ENCODE results near the gene OBSL1. TPM values are rescaled to one million over a fixed set of nuclear protein-coding genes. Genes with fewer than 3 reads are reported as not detected.

Gene OBSL1
- total RNA-seq, 2 donors from 2014 or later = 119 to 185 TPM

DNA sequence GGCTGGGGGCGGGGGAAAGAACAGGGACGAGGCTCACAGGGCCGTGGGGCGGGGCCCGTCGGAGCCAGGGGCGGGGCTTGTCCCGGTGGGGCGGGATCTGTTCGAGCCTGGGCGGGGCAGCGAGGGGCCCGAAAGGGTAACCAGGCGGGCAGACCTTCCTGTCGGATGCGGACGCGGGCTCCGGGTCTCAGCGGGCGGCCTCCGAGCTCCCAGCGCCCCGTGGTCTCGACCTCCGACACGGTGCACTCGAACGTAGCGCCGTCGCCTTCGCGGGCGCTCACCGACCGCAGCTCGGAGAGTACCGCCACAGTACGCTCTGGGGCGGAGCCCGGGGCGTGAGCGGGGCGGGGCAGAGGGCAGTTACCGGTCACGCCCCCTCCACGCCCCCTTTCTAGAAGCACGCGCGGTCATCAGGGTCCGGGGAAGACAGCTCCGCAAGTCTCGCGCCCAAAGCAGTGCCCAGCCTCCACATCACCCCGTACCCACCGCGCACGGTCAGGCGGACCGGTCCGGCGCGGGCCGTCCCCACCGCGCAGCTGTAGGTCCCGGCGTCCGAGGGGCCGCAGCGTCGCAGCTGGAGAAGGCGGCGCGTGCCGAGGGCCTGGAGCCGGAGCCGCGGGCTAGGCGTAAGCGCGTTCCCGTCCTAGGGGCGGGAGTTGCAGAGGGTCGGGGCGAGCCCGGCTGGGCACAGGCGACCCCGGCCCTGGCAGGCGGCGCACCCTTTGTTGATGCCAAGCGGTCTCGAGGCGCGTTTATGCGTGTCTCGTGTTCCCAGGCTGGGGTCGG lies 18.8 kb downstream of the OBSL1 start:
- H3K36me3 ChIP-seq (replicated peaks in 1 of 2; ENCODE audit: insufficient read depth in 1 of 2, low read depth in 2 of 2) = no peaks in the 10 kb centered on the region
- 1% methylated on average over 15 to 95 of the region's 99 CpGs for WGBS, 2 donors
- no peaks in the 10 kb centered on the region for H3K27me3 ChIP-seq
- DNase-seq (peak; percentile 88 to 94 (median 90)), ATAC-seq (peak; percentile 95)
- H3K9me3 ChIP-seq = no peaks in the 10 kb centered on the region
- TF ChIP-seq, protein P1, sequence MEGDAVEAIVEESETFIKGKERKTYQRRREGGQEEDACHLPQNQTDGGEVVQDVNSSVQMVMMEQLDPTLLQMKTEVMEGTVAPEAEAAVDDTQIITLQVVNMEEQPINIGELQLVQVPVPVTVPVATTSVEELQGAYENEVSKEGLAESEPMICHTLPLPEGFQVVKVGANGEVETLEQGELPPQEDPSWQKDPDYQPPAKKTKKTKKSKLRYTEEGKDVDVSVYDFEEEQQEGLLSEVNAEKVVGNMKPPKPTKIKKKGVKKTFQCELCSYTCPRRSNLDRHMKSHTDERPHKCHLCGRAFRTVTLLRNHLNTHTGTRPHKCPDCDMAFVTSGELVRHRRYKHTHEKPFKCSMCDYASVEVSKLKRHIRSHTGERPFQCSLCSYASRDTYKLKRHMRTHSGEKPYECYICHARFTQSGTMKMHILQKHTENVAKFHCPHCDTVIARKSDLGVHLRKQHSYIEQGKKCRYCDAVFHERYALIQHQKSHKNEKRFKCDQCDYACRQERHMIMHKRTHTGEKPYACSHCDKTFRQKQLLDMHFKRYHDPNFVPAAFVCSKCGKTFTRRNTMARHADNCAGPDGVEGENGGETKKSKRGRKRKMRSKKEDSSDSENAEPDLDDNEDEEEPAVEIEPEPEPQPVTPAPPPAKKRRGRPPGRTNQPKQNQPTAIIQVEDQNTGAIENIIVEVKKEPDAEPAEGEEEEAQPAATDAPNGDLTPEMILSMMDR (IDR thresholded peaks at IDR 0.05) = no peak
- peak in 1 of 3 donors; percentile 48 for TF ChIP-seq POLR2A (IDR thresholded peaks at IDR 0.05)
- H3K27ac ChIP-seq = peak overlapping the region in 3 of 4 donors; percentile 6 to 77 (median 52)
- H3K4me1 ChIP-seq = peaks cover 18% of the 10 kb centered on the region
- intact Hi-C loops (cut with DNase I) = no loop called here
- H3K4me3 ChIP-seq = peak overlapping the region; percentile 30 to 44

DNA sequence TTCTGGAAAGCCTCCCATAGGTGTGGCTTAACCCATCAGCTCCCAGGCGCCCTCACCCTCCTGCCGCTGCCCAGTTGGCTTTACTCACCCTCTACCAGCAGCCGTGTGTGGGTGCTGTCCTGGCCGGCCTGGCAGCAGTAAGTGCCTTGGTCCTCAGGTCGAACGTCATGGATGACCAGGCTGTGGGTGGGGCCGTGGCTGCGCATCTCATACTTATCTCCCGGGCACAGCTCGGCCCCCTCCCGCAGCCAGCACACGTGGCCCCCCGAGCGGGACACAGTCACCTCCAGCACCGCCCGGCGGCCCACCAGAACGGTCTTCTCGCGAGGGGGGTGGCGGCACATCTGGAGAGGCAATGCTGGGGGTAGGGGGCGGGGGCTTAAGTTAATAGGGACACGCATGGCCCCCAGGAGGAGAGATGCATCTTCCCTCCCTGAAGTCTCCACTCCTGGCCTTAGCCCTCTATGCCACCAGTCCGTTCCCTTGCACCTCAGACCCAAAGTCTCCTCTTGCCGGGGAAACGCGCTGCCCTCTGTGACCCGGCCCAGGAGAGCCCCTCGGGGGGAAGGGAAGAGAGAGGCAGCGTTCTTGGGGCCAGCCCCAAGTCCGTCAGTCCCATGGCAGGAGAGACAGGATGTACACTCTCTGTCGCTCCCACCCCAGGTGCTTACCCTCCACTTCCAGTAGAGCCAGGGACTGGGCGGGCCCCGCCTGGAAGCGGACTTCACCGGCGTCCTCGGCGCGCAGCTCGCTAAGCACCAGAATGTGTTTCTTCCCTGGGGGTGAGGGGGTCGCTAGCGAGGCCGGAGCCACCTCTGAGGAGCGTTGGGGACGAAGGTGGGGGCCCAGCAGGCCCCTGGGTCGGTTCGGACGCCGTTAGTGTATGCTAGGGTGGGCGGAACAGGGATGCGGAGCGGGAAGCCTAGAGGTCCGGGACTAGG lies 19.6 kb downstream of the OBSL1 start:
- 16 to 17% methylated on average over 16 to 51 of the region's 54 CpGs for WGBS, 2 donors
- no peak overlapping the region for H3K4me3 ChIP-seq
- intact Hi-C loops (cut with DNase I) = no loop called here
- H3K4me1 ChIP-seq = peaks cover 18% of the 10 kb centered on the region
- H3K36me3 ChIP-seq (replicated peaks in 1 of 2; ENCODE audit: insufficient read depth in 1 of 2, low read depth in 2 of 2) = no peaks in the 10 kb centered on the region
- DNase-seq = peak in 2 of 4 donors; percentile 27 to 32
- no peaks in the 10 kb centered on the region for H3K9me3 ChIP-seq
- peak overlapping the region in 3 of 4 donors; percentile 6 to 77 (median 52) for H3K27ac ChIP-seq
- ATAC-seq = peak; percentile 7
- TF ChIP-seq, protein P1 (IDR thresholded peaks at IDR 0.05) = no peak
- no peak for TF ChIP-seq POLR2A (IDR thresholded peaks at IDR 0.05)
- H3K27me3 ChIP-seq = no peaks in the 10 kb centered on the region

DNA sequence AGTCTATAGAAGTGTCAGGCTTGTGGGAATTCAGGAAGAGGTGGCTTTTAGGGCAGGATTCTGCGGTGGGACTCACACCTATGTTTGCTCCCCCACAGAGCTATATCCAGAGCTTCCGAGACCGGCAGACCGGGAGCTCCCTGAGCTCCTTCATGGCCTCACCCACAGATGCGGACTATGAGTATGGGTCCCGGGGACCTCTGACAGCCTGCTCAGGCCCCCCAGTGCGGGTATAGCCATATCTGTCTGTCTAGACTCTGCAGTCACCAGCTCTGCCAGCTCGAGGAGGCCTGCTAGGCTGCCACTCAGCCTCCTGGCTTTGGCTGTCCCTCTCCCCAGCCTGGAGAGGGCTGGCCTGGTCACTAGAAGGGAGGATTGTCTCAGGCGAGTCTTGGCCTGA lies 21.7 kb downstream of the OBSL1 start:
- Histone ChIP-seq H3K4me3 (no peak overlapping the region), H3K27ac (no peak overlapping the region), H3K4me1 (peaks cover 21% of the 10 kb centered on the region), H3K27me3 (no peaks in the 10 kb centered on the region), H3K9me3 (no peaks in the 10 kb centered on the region), H3K36me3 (replicated peaks in 1 of 2; ENCODE audit: insufficient read depth in 1 of 2, low read depth in 2 of 2) (no peaks in the 10 kb centered on the region)
- intact Hi-C loops (cut with DNase I) = no loop called here
- ATAC-seq (no peak), DNase-seq (no peak)
- TF ChIP-seq, protein P1 (IDR thresholded peaks at IDR 0.05) = no peak
- no peak for TF ChIP-seq POLR2A (IDR thresholded peaks at IDR 0.05)
- 80 to 83% methylated on average over 2 to 9 of the region's 9 CpGs for WGBS, 2 donors

DNA sequence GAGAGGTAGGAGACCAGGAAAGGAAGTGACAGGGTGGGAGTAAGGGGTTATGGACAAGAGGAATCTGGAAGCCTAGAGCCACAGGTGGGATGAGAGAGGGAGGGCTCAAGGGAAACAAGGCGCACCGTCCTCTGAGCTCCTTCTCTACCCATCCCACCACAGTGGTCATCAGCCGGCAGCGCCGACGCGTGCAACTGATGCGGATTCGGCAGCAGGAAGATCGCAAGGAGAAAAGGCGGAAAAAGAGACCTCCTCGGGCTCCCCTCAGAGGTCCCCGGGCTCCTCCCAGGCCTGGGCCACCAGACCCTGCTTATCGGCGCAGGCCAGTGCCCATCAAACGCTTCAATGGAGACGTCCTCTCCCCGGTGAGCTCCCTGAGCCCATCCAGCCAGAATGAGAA lies 22.3 kb downstream of the OBSL1 start:
- no peaks in the 10 kb centered on the region for H3K27me3 ChIP-seq
- no peak overlapping the region for H3K27ac ChIP-seq
- DNase-seq (no peak), ATAC-seq (no peak)
- 97% methylated on average over 17 to 18 of the region's 18 CpGs for WGBS, 2 donors
- H3K9me3 ChIP-seq = no peaks in the 10 kb centered on the region
- no peak overlapping the region for H3K4me3 ChIP-seq
- TF ChIP-seq POLR2A (IDR thresholded peaks at IDR 0.05) = no peak
- TF ChIP-seq, protein P1 (IDR thresholded peaks at IDR 0.05) = no peak
- intact Hi-C loops (cut with DNase I) = no loop called here
- H3K4me1 ChIP-seq = peaks cover 27% of the 10 kb centered on the region
- no peaks in the 10 kb centered on the region for H3K36me3 ChIP-seq (replicated peaks in 1 of 2; ENCODE audit: insufficient read depth in 1 of 2, low read depth in 2 of 2)
